ENCODE measurements around the gene ABHD12. TPM values are rescaled to one million over a fixed set of nuclear protein-coding genes. Genes with fewer than 3 reads are reported as not detected.

ABHD12 gene
- total RNA-seq, 8 experiments from 2014 or later = 23.2 to 79.9 (median 29.6) TPM

GRCh38 chr20:25283221-25283951, 107.2 kb downstream of the ABHD12 start:
- in situ Hi-C loops (cut with MboI; ENCODE audit: low pct_unique_long_range_greater_than_20kb in 2 of 9, low sequenced_read_pairs in 9 of 9, unreplicated experiment in 9 of 9) = loop anchor here in 1 of 9 experiments (25.0 kb wide), 1 partner anchor 104 kb away; the partner anchor contains the start of gene ABHD12
- ATAC-seq (replicated peaks in 6 of 8) = peak in 2 of 8 experiments; percentile 15 to 19
- Histone ChIP-seq H3K4me3 (no peak overlapping the region), H3K4me1 (replicated peaks in 1 of 2) (no peaks in the 10 kb centered on the region), H3K27ac (no peak overlapping the region)
- 87 to 100% (median 98%) methylated on average over 2 to 11 of the region's 24 CpGs; no CpG with 5 or more reads in 6 of the 10 experiments for WGBS, 10 experiments

- in situ Hi-C loops (cut with MboI; ENCODE audit: low pct_unique_long_range_greater_than_20kb in 2 of 9, low sequenced_read_pairs in 9 of 9, unreplicated experiment in 9 of 9) = loop anchor here in 1 of 9 experiments (25.0 kb wide), 1 partner anchor 105 kb away; the partner anchor contains the start of gene ABHD12
- ATAC-seq (replicated peaks in 6 of 8) = no peak
- no peaks in the 10 kb centered on the region for H3K4me1 ChIP-seq (replicated peaks in 1 of 2)
- no peak overlapping the region for H3K27ac ChIP-seq
- WGBS, 10 experiments = 100% methylated on average over 1 to 3 of the region's 11 CpGs; no CpG with 5 or more reads in 8 of the 10 experiments
- no peak overlapping the region for H3K4me3 ChIP-seq
Measured at GRCh38 chr20:25282796-25283195, 107.8 kb downstream of the ABHD12 start.

DNA sequence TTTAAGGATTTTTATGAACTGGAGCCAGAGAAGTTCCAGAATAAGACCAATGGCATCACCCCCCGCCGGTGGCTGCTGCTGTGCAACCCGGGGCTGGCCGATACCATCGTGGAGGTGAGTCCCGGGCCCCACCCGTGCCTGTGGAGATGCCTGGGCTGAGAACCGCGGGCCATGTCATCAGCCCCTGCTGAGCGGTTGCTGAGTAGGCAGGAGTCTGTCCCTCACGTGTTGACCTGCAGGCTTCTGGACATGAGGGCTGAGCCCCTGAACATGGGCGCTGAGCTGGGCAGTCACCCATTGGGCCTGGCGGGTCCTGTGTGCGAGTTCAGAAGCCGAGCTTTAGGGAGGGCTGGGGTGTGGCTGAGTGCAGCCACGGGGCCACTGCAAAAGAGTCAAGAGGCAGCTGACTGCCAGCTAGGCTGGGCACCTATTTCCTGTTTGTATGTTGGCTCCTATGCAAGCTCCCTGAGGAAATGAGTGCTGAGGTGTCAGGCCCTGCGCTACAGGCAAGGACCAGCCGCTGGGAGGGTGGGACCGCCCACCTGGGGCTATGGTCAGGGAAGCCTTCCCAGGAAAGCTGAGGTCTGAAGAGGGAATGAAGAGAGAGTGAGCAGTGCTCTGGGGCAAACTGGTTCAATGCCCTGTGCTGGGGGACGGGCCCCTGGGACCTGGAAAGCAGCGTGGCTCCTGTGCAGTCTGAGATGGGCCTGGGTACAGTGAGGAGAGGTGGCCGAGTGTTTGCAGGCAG, 108.4 kb downstream of the ABHD12 start:
- H3K4me3 ChIP-seq = no peak overlapping the region
- ATAC-seq (replicated peaks in 6 of 8) = no peak
- in situ Hi-C loops (cut with MboI; ENCODE audit: low pct_unique_long_range_greater_than_20kb in 2 of 9, low sequenced_read_pairs in 9 of 9, unreplicated experiment in 9 of 9) = loop anchor here in 1 of 9 experiments (25.0 kb wide), 1 partner anchor 105 kb away; the partner anchor contains the start of gene ABHD12
- 40 to 100% (median 84%) methylated on average over 1 to 10 of the region's 22 CpGs; no CpG with 5 or more reads in 2 of the 10 experiments for WGBS, 10 experiments
- H3K27ac ChIP-seq = no peak overlapping the region
- no peaks in the 10 kb centered on the region for H3K4me1 ChIP-seq (replicated peaks in 1 of 2)

GRCh38 chr20:25281541-25281991, 109.1 kb downstream of the ABHD12 start:
- H3K4me3 ChIP-seq = no peak overlapping the region
- H3K27ac ChIP-seq = no peak overlapping the region
- no peaks in the 10 kb centered on the region for H3K4me1 ChIP-seq (replicated peaks in 1 of 2)
- ATAC-seq (replicated peaks in 6 of 8) = no peak
- in situ Hi-C loops (cut with MboI; ENCODE audit: low pct_unique_long_range_greater_than_20kb in 2 of 9, low sequenced_read_pairs in 9 of 9, unreplicated experiment in 9 of 9) = loop anchor here in 1 of 9 experiments (25.0 kb wide), 1 partner anchor 106 kb away; the partner anchor contains the start of gene ABHD12
- 80 to 100% (median 96%) methylated on average over 1 to 15 of the region's 21 CpGs; no CpG with 5 or more reads in 5 of the 10 experiments for WGBS, 10 experiments

- WGBS, 10 experiments = 100% methylated on average over 1 to 3 of the region's 33 CpGs; no CpG with 5 or more reads in 7 of the 10 experiments
- Histone ChIP-seq H3K27ac (no peak overlapping the region), H3K4me1 (replicated peaks in 1 of 2) (no peaks in the 10 kb centered on the region), H3K4me3 (no peak overlapping the region)
- no peak for ATAC-seq (replicated peaks in 6 of 8)
- in situ Hi-C loops (cut with MboI; ENCODE audit: low pct_unique_long_range_greater_than_20kb in 2 of 9, low sequenced_read_pairs in 9 of 9, unreplicated experiment in 9 of 9) = loop anchor here in 1 of 9 experiments (25.0 kb wide), 1 partner anchor 106 kb away; the partner anchor contains the start of gene ABHD12
Measured at GRCh38 chr20:25280574-25281535, 109.8 kb downstream of the ABHD12 start.

- H3K4me1 ChIP-seq (replicated peaks in 1 of 2) = no peaks in the 10 kb centered on the region
- no peak overlapping the region for H3K4me3 ChIP-seq
- no peak for ATAC-seq (replicated peaks in 6 of 8)
- WGBS, 10 experiments = 80 to 100% (median 100%) methylated on average over 1 to 8 of the region's 15 CpGs; no CpG with 5 or more reads in 4 of the 10 experiments
- no peak overlapping the region for H3K27ac ChIP-seq
- in situ Hi-C loops (cut with MboI; ENCODE audit: low pct_unique_long_range_greater_than_20kb in 2 of 9, low sequenced_read_pairs in 9 of 9, unreplicated experiment in 9 of 9) = loop anchor here in 1 of 9 experiments (25.0 kb wide), 1 partner anchor 107 kb away; the partner anchor contains the start of gene ABHD12
Measured at GRCh38 chr20:25280051-25280573, 110.5 kb downstream of the ABHD12 start.

DNA sequence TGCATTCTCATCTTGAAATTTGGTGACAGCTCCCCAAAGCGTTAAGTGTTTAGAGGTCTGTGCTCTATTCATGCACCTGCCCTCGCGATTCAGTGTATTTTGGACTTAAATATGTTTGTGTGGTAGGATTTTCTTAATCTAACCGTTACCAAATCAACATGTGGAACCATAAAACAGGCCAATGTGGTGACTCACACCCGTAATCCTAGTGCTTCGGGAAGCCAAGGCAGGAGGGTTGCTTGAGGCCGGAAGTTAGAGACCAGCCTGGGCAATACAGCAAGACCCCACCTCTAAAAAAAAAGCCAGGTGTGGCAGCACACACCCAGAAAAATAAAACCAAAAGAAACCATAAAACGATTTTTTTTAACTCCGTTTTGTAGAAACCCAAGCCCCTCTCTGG, 111.2 kb downstream of the ABHD12 start:
- H3K4me3 ChIP-seq = no peak overlapping the region
- no peak for ATAC-seq (replicated peaks in 6 of 8)
- in situ Hi-C loops (cut with MboI; ENCODE audit: low pct_unique_long_range_greater_than_20kb in 2 of 9, low sequenced_read_pairs in 9 of 9, unreplicated experiment in 9 of 9) = loop anchor here in 1 of 9 experiments (25.0 kb wide), 1 partner anchor 108 kb away; the partner anchor contains the start of gene ABHD12
- no peaks in the 10 kb centered on the region for H3K4me1 ChIP-seq (replicated peaks in 1 of 2)
- WGBS, 10 experiments = 76 to 100% (median 89%) methylated on average over 1 to 5 of the region's 9 CpGs; no CpG with 5 or more reads in 2 of the 10 experiments
- H3K27ac ChIP-seq = no peak overlapping the region

GRCh38 chr20:25278636-25279361, 111.8 kb downstream of the ABHD12 start:
- Histone ChIP-seq H3K4me3 (no peak overlapping the region), H3K4me1 (replicated peaks in 1 of 2) (no peaks in the 10 kb centered on the region), H3K27ac (no peak overlapping the region)
- WGBS, 10 experiments = 97 to 100% methylated on average over 4 to 6 of the region's 26 CpGs; no CpG with 5 or more reads in 8 of the 10 experiments
- in situ Hi-C loops (cut with MboI; ENCODE audit: low pct_unique_long_range_greater_than_20kb in 2 of 9, low sequenced_read_pairs in 9 of 9, unreplicated experiment in 9 of 9) = loop anchor here in 1 of 9 experiments (25.0 kb wide), 1 partner anchor 109 kb away; the partner anchor contains the start of gene ABHD12
- ATAC-seq (replicated peaks in 6 of 8) = no peak

- WGBS, 10 experiments = 90 to 100% (median 97%) methylated on average over 1 to 12 of the region's 19 CpGs; no CpG with 5 or more reads in 4 of the 10 experiments
- no peak for ATAC-seq (replicated peaks in 6 of 8)
- in situ Hi-C loops (cut with MboI; ENCODE audit: low pct_unique_long_range_greater_than_20kb in 2 of 9, low sequenced_read_pairs in 9 of 9, unreplicated experiment in 9 of 9) = loop anchor here in 1 of 9 experiments (25.0 kb wide), 1 partner anchor 109 kb away; the partner anchor contains the start of gene ABHD12
- Histone ChIP-seq H3K4me1 (replicated peaks in 1 of 2) (no peaks in the 10 kb centered on the region), H3K4me3 (no peak overlapping the region), H3K27ac (no peak overlapping the region)
Measured at GRCh38 chr20:25277941-25278521, 112.6 kb downstream of the ABHD12 start.

DNA sequence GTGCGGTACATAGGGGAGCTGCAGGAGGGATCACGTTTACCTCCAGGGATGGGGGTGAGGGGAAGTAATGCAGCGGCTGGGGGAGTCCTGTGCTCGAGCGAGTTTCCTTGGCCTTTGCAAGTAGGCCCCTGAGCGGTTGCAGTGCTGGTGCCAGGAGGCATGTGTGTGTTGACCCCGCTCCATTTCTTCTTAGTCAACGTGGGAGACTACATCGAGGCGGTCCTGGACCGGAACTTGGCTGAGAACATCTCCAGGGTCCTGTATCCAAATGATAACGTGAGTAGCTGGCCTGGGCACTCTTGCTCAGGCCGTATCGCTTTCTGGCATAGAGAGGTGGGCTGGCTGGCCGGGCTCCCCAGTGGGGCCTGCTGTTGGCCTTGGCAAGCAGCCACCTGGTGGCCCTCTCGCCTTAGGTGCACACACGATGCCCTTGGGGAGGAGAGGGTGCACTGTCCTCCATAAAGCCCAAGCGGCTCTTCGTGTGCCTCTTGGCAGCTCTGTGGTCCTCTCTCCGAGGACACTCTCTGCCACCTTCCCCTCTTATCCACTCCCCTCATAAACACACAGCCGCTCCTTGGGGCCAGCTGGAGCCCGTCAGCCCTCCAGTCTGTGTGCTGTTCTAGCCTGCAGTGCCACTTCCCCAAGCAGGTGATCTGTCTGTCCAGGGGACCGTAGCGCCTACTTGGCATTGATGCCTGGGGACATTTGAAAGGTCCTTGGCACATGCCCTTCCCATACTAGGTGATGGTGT, 113.4 kb downstream of the ABHD12 start:
- in situ Hi-C loops (cut with MboI; ENCODE audit: low pct_unique_long_range_greater_than_20kb in 2 of 9, low sequenced_read_pairs in 9 of 9, unreplicated experiment in 9 of 9) = loop anchor here in 1 of 9 experiments (25.0 kb wide), 1 partner anchor 110 kb away; the partner anchor contains the start of gene ABHD12
- Histone ChIP-seq H3K4me3 (no peak overlapping the region), H3K27ac (no peak overlapping the region), H3K4me1 (replicated peaks in 1 of 2) (no peaks in the 10 kb centered on the region)
- 96 to 100% (median 100%) methylated on average over 1 to 7 of the region's 24 CpGs; no CpG with 5 or more reads in 3 of the 10 experiments for WGBS, 10 experiments
- ATAC-seq (replicated peaks in 6 of 8) = no peak

All from motor neuron (in vitro differentiated cells).